Measurements from ENCODE around the gene HJURP. TPM values are rescaled to one million over a fixed set of nuclear protein-coding genes. Genes with fewer than 3 reads are reported as not detected.

The HJURP gene
- total RNA-seq, 1 experiment from 2014 or later = 109 TPM

GRCh38 chr2:233830111-233830802, 24.1 kb downstream of the HJURP start:
- no peak overlapping the region for H3K4me3 ChIP-seq
- H3K27me3 ChIP-seq (ENCODE audit: insufficient read depth, low read depth) = no peaks in the 10 kb centered on the region
- H3F3A ChIP-seq (ENCODE audit: insufficient read depth, low read depth) = peaks cover 27% of the 10 kb centered on the region; the same call in 1 of the 2 replicates
- no peak for TF ChIP-seq EZH2 (IDR thresholded peaks at IDR 0.05; ENCODE audit: low read depth)
- TF ChIP-seq CTCF (conservative IDR thresholded peaks at IDR 0.05) = no peak
- intact Hi-C loops (cut with micrococcal nuclease; ENCODE audit: unreplicated experiment) = loop anchor here (5.0 kb wide), 3 partner anchors 263 to 978 kb away; partner anchors contain the start of gene USP40
- BruUV-seq (replicated peaks) = no TSS peak
- no peaks in the 10 kb centered on the region for H3K36me3 ChIP-seq (ENCODE audit: low read depth)
- no peak overlapping the region for H3K27ac ChIP-seq
- H4K20me1 ChIP-seq (ENCODE audit: insufficient read depth) = no peaks in the 10 kb centered on the region
- no peak overlapping the region for H3K4me2 ChIP-seq
- CTCF ChIA-PET = no interaction called here
- no peak overlapping the region for H2AFZ ChIP-seq
- no peak for DNase-seq
- H3K9me3 ChIP-seq (ENCODE audit: insufficient read depth, low read depth) = no peaks in the 10 kb centered on the region
- no peaks in the 10 kb centered on the region for H3K9me2 ChIP-seq (ENCODE audit: insufficient read depth)
- no peaks in the 10 kb centered on the region for H3K4me1 ChIP-seq (replicated peaks; ENCODE audit: insufficient read depth)
- H3K79me2 ChIP-seq (ENCODE audit: low read depth) = no peaks in the 10 kb centered on the region
- POLR2A ChIA-PET (ENCODE audit: unreplicated experiment) = no interaction called here

GRCh38 chr2:233829193-233830110, 24.9 kb downstream of the HJURP start:
- no peak overlapping the region for H2AFZ ChIP-seq
- no TSS peak for BruUV-seq (replicated peaks)

More at GRCh38 chr2:233829193-233830110, 24.9 kb downstream of the HJURP start:
- POLR2A ChIA-PET (ENCODE audit: unreplicated experiment) = no interaction called here
- Histone ChIP-seq H3K4me3 (no peak overlapping the region), H4K20me1 (ENCODE audit: insufficient read depth) (no peaks in the 10 kb centered on the region), H3K79me2 (ENCODE audit: low read depth) (no peaks in the 10 kb centered on the region), H3K9me2 (ENCODE audit: insufficient read depth) (no peaks in the 10 kb centered on the region), H3K4me2 (no peak overlapping the region), H3K27ac (no peak overlapping the region), H3K36me3 (ENCODE audit: low read depth) (no peaks in the 10 kb centered on the region), H3K9me3 (ENCODE audit: insufficient read depth, low read depth) (no peaks in the 10 kb centered on the region), H3K27me3 (ENCODE audit: insufficient read depth, low read depth) (no peaks in the 10 kb centered on the region), H3F3A (ENCODE audit: insufficient read depth, low read depth) (peaks cover 19% of the 10 kb centered on the region; the same call in 1 of the 2 replicates), H3K4me1 (replicated peaks; ENCODE audit: insufficient read depth) (no peaks in the 10 kb centered on the region)
- intact Hi-C loops (cut with micrococcal nuclease; ENCODE audit: unreplicated experiment) = loop anchor here (5.0 kb wide), 3 partner anchors 262 to 977 kb away; partner anchors contain the start of gene USP40
- CTCF ChIA-PET = no interaction called here
- DNase-seq = no peak
- TF ChIP-seq CTCF (conservative IDR thresholded peaks at IDR 0.05) = no peak
- no peak for TF ChIP-seq EZH2 (IDR thresholded peaks at IDR 0.05; ENCODE audit: low read depth)

All from PC-9 (cell line).